GM21360 (cell line): ENCODE data around the gene RUFY1.
A peak's percentile ranks its signal among the peaks of the same experiment; 100 is the strongest.
"Not testable (repeated sequence)": the region's sequence is repeated elsewhere in the genome, so short reads cannot be mapped to it uniquely, and the experiment has no call there.

Source experiments
- ATAC-seq: cut with Tn5 transposase; IDR thresholded peaks from one replicate; pipeline ENCODE4 v1.9.1; 2021; ENCODE audit warnings: mild to moderate bottlenecking, moderate library complexity; ENCODE audit not compliant: unreplicated experiment

Gene RUFY1

DNA sequence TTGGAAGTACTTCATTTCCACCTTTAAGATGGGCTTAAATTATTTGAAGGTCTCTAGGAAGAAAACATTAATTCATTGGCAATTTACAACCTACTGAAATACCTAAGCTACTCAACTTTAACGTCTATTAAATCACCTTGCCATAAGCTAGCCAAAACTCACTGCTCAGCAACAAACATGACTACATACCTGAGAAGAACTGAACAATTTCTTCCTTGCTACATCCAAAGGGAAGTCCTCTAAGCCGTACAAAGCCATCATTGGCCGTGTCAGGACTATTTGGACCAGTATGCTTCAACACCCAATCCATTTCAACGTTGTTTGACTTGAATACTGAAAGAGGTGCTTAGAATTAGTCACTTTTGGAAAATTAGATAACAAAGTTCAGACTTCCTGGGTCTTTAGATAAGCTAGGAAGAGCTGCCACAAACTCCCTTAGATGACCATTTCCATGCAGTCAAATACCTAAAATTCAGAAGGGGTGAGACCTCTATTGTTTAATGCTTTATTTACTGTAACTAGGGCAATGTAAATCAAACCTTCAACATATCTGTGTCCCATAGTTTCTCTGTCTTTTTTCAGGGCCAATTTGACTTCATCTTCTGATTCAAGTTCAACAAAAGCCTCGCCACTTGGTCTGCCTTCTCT, 70.5 kb downstream of the RUFY1 start:
- no peak for ATAC-seq

DNA sequence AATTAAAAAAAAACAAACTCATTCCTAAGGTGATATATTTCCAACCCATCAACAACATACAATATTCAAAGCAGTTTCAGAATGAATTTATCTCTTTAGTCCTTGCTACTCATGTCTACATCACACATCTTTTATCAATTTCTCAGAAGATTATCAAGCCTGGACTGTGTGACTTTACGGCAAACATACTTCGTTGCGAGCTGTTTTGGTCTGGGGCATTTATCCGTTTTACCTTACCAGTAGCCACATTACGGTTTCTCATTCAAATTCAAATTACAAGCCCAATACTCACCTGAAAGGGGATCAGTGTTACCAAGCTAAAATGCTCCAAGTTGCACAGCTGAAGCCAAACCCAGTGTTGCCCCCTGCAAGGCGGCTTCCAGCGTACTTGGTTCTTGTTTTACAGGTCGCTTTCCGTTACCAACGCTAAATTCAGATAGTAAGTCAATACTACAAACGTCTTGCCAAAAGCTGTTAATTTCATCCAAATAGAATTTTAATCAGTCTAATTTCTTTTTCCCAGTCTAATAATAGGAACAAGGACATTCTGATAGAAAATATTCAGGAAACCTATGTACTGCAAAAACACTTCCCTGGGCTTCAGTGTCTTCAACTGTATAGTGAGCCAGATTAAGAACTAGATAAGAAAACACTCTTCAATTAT, 71.3 kb downstream of the RUFY1 start:
- ATAC-seq = no peak

DNA sequence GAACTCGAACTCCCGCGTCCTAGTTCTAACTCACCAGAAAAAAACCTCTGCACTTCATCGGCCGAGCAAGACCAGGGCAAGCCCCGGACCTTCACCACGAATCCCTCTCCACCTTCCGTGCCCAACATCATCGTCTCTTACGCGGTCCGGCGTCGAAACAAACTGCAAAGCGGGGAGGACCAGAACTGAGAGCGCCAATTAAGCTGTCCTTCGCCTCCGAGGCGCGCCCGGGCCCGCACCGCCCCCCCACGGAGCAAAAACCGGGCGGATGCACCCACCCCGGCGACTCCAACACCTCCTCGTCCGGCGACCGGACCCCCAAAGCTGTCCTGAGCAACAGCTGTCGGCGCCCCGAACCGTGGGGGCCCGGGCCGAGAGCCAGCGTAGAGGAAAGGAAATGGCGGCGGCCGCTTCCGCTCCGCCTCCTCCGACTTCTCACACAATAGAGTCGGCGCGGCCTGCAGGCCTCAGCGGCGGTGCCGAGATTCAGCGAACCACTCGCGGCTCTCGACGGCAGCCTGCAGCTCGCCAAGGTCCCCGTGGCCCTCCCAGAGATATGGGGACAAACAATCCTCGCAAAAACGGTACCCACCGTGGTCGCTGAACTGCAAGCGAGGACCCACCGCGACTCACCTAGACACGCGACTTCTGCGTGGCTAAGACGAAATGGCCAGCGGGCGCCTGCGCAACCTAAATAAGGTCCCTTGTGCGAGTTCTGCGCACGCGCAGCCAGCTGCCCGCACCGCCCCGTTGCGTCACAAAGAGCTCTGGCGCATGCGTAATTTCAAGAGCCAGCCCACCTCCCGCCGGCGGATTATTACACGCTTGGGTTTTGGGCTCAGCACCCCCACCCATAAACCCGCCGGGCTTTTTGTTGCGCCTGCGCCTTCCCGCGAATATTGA, 72.9 kb downstream of the RUFY1 start, which contains the start of gene HNRNPH1:
Gene HNRNPH1, minus strand, starts transcription at position 669 of the 903 bp plus-strand sequence. Its CDS starts 538 bp downstream, at position 131.
- peak; percentile 69 for ATAC-seq

DNA sequence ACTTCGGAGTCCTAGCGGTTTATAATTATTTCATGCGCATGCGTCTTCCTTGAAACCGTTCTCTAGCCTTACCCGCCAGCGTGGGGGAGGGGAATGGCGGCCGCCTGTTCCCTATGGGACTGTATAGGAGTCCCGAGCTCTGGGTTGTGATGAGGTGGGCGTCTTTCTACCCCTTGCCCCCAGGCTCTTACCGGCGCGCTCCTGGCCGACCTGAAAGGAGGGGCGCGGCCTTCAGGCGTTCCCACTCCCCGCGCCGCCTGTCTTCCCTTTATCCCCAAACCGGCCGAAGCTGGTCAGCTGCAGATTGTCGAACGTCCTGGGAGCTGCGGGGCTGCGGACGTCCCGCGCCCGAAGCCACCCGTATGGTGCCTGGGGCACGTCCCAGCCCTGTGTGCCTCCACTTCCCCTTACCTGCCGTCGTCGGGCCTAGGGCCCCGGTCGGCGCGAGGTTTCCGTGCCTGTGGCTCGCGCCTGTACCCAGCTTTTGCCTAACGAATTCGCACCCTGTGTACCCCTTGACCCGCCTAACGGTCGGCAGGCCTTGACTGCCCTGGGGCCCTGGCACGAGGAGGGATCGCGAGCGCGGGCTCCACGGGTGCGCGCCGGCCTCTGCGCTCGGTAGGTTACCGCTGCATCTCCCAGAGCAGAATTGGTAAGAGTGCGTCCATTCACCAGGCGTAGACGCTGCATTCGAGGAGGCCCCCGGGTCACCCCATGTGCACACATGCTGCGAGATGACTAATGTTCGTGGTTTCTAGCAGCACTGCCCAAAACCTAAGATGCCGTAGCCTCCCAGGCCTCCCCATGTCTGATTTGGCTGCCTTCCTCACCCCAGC, 73.8 kb downstream of the RUFY1 start:
- ATAC-seq = peak; percentile 3

DNA sequence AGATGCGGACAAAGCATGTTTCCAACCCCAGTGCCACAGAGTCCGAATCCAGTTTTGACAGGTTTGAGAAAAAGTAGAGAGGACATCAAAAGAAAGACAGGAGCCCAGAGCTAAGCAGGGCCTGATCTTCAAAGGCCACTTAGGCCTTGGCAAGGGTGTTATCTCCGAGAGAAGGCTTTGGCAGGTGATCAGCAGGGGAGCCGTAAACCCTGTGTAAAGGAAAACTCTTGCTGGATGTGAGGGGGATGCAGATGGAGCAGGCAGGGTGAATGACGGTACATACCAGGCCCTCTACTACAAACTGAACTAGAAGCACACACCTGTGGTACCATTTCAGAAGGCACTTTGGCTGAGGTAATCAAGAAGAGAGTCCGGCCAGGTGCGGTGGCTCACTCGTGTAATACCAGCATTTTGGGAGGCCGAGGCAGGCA, 74.5 kb downstream of the RUFY1 start:
- ATAC-seq = no peak

DNA sequence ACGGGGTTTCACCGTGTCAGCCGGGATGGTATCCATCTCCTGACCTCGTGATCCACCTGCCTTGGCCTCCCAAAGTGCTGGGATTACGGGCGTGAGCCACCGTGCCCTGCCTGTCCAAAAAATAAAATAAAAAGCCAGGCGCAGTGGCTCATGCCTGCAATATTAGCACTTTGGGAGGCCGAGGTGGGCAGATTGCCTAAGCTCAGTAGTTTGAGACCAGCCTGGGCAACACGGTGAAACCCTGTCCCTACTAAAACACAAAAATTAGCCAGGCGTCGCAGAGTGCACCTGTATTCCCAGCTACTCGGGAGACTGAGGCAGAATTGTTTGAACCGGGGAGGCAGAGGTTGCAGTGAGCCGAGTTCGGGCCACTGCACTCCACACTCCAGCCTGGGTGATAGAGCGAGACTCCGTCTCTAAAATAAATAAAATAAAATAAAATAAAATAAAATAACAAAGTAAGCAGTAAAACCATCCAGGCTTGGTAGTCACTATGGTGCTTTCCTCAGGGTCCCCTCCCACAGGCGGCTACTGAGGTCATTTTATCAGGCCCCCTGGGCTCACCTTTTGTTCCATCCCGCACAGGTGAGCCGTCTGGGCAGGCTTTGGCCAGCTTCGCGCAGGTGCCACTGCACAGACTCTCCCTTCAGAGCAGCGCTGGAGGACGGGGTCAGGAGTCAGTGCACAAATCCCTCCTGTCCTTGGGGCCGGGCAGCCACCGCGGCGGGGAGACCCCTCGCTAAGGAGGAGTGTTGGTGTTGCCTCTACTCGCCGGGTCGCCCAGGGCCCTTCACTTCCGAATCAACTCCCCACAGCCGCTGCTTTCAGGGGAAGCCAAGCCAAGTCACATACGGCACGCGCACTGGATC, 83.4 kb downstream of the RUFY1 start:
- ATAC-seq = peak; percentile 53

DNA sequence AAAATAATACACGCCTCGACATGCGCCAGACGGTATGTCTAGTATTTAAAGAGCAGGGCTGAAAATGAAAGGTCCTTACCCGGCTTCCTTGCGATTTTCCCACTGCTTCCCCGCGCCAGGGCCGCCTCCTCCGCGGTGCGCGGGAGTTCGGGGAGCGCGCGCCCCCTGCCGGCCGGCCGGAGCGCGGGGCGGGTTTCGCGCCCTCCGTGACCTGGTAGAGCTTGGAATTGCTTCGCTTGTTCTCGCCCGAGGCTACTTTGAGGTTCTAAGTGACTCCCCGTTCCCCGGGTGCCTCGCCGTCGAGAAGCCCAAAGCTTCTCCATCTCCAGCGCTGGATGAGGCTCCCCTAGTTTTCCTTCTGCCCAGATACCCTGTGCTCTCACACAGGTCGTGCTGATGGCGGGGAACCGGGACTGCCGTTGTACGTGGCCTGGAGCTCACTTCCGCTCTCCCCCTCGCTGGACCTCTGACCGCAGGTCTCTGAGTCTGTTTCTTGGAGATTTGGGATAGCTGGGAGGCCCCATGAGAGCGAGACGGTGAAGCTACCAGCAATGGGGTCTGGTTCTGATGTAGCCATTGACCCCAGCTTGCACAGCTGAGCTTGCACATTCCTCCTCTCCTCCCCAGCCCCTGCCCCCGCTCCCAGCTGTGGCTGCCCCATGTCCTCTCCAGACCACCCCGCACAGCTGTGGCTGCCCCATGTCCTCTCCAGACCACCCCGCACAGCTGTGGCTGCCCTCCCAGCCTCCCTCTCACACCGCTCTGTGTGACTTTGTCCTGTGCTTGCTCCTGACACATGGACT, 84.2 kb downstream of the RUFY1 start:
- peak; percentile 94 for ATAC-seq

DNA sequence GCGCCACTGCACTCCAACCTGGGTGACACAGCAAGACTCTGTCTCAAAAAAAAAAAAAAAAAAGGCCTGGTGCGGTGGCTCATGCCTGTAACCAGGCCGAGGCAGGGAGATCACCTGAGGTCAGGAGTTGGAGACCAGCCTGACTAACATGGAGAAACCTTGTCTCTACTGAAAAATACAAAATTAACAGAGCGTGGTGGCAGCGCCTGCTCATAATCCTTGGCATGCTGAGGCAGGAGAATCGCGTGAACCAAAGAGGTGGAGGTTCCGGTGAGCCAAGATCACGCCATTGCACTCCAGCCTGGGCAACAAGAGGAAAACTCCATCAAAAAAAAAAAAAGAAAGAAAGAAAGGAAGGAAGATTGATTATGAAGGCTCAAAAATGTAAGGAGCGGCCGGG, 88.9 kb downstream of the RUFY1 start:
- ATAC-seq = not testable (repeated sequence)

DNA sequence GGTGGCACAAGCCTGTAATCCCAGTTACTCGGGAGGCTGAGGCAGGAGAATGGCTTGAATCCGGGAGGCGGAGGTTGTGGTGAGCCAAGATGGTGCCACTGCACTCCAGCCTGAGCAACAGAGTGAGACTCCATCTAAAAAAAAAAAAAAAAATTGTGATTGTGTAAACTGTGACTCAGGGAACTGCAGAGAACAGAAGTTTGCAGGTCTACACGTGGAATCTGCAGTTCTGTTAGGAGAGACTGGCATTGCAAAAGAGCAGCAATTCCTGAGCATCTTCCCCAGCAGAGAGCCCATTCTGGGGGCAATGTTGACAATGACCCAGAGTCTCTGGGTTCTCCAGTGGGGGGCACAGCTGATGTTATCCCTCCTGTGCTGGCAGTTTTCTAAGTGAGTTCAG, 91.4 kb downstream of the RUFY1 start:
- not testable (repeated sequence) for ATAC-seq

DNA sequence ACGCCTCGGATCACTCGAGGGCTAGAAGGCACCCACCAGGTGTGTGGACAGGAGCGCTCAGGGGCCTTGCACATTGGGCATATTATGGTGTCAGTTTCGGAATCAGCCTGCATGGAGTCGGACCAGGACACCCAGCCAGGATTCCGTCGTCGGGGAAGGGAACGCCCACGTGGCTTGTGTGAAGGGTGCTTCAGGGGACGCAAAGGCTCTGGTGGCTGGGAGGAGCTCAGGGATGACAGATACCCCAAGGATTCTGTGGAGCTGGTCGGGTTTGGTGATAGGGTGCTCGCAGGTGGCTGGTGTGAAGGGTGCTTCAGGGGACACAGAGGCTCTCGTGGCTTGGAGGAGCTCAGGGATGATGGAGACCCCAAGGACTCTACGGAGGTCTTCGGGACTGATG, 92.3 kb downstream of the RUFY1 start:
- not testable (repeated sequence) for ATAC-seq

DNA sequence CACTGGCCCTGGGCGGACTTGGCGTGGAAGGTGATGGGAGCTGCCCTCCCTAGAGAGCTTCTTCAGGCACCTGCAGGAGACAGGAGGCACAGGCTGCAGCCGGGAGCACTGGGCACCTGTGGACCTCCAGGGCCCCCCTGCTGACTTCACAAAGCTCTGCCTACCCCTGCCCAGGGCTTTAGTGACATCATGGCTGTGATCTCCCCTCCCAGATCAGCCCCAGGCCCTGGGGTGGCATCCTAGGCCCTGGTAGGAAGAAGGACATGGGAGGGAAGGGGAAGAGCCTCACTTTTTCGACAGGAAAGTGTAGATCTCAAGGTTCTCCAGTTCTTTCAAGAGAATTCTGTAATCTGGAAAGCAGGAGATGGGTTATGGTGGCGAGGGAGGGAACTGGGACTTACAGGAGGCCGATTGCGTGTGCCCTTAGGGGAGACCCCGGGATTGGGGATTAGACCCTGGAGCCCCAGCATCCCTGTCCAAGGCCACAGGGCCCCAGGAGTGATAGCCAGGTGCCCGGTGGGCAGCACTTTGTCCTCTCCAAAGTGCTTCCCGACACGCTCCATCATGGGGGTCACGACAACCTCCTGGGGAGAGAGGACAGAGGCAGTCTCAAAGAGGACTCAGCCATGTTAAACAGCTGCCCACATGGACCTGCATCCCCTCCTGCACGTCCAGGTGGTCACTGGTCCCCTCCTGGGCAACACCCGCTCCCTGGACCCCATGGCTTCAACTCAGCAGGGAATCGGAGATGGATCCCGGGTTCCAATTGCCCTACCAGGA, 93.0 kb downstream of the RUFY1 start:
- ATAC-seq = not testable (repeated sequence)

DNA sequence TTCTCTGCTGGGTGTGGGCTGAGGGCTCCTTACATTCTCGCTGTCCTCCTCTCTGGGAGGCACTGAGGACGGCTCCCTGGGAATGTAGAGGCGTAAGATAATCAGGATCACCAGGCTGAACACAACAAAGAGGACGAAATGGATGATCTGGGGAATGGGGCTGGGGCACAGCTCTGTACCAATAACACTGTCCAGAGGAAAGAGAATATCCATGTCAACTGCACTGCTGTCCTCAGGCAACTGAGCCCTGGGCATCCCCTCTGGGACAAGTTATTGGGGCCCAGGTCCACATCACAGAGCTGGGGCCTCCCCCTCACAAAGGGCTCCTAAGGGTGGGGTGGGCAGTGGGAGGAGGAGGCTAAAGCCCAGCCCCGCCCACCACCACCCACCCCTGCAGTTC, 94.4 kb downstream of the RUFY1 start:
- ATAC-seq = not testable (repeated sequence)

DNA sequence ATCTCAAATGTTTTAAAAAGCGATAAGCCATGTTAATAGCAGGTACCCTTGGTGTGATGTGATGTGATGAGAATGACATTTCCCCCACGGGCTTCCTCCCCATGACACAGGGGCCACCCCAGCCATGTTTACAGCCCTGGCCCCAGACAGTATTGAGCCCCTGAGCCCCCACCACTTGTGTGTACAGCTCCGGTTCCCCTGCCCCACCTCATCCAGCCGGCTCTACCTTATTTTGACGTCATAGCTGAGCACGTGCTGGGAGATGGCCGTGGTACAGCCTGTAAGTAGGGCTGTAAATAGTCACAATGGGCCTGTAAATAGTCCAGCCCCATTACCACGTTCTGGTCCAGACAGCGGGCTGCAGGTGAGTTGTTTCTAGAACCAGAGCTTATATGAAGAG, 98.1 kb downstream of the RUFY1 start:
- ATAC-seq = no peak

DNA sequence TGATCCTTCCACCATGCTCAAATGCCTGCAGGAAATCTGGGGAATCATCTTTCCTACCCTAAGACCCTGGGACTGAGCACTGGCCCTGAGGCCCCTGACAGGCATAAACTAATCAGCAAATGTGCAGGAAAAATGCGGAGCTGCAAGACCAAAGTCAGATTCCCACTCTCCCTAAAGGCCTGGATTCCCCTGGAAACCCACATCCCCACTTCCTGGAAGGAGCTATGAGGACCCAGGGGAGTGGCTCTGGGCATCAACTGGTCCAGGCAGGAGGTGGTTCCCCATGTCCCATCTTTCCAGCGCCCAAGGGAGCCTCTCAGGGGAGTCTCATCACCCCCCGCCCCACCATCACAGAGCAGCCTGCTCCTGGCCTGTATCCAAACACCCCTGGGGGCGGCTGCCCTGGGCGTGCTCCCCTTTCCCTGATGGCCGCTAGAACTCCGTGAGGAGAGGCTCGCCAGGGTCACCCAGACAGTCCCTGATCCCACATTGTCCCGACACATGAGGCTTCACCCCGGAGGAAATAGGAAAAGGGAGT, 98.9 kb downstream of the RUFY1 start:
- ATAC-seq = not testable (repeated sequence)

DNA sequence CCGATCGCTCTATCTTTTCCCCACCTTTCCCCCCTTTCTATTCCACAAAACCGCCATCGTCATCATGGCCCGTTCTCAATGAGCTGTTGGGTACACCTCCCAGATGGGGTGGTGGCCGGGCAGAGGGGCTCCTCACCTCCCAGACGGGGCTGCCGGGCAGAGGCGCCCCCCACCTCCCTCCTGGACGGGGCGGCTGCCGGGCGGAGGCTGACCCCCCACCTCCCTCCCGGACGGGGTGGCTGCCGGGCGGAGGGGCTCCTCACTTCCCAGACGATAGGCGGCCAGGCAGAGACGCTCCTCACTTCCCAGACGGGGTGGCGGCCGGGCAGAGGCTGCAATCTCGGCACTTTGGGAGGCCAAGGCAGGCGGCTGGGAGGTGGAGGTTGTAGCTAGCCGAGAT, 99.9 kb downstream of the RUFY1 start:
- ATAC-seq = not testable (repeated sequence)

DNA sequence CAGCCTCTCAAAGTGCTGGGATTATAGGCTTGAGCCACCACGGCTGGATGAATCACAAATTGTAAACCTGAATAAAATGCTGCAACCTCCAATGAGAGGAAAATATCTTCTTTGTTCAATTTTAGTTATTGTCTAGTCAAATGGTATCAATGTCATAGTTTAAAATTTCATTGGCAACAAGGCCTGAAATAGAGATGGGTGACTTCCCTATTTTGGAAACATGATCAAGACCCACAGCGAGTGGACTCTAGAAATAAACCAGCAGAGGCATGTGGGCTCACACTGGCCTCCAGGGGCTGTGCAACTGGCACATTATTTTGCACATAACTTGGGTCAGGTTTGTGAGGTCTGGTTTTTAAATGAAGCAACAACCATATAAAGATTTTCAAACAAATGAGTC, 102.8 kb downstream of the RUFY1 start:
- ATAC-seq = not testable (repeated sequence)

DNA sequence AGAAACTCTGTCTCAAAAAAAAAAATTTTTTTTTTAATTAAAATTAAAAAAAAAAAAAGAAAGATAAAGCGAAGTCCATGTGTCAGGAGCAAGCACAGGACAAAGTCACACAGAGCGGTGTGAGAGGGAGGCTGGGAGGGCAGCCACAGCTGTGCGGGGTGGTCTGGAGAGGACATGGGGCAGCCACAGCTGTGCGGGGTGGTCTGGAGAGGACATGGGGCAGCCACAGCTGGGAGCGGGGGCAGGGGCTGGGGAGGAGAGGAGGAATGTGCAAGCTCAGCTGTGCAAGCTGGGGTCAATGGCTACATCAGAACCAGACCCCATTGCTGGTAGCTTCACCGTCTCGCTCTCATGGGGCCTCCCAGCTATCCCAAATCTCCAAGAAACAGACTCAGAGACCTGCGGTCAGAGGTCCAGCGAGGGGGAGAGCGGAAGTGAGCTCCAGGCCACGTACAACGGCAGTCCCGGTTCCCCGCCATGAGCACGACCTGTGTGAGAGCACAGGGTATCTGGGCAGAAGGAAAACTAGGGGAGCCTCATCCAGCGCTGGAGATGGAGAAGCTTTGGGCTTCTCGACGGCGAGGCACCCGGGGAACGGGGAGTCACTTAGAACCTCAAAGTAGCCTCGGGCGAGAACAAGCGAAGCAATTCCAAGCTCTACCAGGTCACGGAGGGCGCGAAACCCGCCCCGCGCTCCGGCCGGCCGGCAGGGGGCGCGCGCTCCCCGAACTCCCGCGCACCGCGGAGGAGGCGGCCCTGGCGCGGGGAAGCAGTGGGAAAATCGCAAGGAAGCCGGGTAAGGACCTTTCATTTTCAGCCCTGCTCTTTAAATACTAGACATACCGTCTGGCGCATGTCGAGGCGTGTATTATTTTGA, 107.2 kb downstream of the RUFY1 start:
- ATAC-seq = peak; percentile 86
